ENCODE measurements around the gene TTN.

DNA sequence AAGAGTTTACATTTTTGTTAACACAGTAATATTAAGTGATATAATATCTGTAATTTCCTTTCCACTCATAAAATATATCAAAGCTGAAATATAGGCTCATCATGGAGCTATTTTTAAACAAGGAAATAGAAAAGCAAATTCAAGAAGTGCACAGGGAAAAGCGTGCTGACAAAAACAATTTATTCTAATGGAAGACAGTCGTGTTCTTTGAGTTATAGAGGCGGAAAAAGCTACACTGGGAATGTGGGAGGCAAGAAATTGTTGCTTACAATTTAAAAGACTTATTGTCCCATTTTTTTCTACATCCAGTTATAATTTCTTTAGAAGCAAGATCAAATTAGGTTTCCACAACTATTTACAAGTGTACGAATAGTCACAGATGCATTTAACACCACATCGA lies 3.2 kb upstream of the TTN start:
- TF ChIP-seq WRNIP1 (IDR thresholded peaks at IDR 0.05; ENCODE audit: borderline replicate concordance, low read depth, low read length), result no peak
- no peak for TF ChIP-seq CTCF (IDR thresholded peaks at IDR 0.05 in 2 of 3, conservative IDR thresholded peaks at IDR 0.05 in 1 of 3; ENCODE audit: control insufficient read depth in 2 of 3, extremely low read depth in 1 of 3, insufficient read depth in 1 of 3, low read depth in 3 of 3, low read length in 3 of 3)
- no peak for TF ChIP-seq SP1 (IDR thresholded peaks at IDR 0.05; ENCODE audit: low read depth, low read length)
- no peak for TF ChIP-seq CBX5 (IDR thresholded peaks at IDR 0.05; ENCODE audit: low read depth)
- TF ChIP-seq, protein P1, sequence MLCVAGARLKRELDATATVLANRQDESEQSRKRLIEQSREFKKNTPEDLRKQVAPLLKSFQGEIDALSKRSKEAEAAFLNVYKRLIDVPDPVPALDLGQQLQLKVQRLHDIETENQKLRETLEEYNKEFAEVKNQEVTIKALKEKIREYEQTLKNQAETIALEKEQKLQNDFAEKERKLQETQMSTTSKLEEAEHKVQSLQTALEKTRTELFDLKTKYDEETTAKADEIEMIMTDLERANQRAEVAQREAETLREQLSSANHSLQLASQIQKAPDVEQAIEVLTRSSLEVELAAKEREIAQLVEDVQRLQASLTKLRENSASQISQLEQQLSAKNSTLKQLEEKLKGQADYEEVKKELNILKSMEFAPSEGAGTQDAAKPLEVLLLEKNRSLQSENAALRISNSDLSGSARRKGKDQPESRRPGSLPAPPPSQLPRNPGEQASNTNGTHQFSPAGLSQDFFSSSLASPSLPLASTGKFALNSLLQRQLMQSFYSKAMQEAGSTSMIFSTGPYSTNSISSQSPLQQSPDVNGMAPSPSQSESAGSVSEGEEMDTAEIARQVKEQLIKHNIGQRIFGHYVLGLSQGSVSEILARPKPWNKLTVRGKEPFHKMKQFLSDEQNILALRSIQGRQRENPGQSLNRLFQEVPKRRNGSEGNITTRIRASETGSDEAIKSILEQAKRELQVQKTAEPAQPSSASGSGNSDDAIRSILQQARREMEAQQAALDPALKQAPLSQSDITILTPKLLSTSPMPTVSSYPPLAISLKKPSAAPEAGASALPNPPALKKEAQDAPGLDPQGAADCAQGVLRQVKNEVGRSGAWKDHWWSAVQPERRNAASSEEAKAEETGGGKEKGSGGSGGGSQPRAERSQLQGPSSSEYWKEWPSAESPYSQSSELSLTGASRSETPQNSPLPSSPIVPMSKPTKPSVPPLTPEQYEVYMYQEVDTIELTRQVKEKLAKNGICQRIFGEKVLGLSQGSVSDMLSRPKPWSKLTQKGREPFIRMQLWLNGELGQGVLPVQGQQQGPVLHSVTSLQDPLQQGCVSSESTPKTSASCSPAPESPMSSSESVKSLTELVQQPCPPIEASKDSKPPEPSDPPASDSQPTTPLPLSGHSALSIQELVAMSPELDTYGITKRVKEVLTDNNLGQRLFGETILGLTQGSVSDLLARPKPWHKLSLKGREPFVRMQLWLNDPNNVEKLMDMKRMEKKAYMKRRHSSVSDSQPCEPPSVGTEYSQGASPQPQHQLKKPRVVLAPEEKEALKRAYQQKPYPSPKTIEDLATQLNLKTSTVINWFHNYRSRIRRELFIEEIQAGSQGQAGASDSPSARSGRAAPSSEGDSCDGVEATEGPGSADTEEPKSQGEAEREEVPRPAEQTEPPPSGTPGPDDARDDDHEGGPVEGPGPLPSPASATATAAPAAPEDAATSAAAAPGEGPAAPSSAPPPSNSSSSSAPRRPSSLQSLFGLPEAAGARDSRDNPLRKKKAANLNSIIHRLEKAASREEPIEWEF (IDR thresholded peaks at IDR 0.05; ENCODE audit: insufficient replicate concordance, low read depth, low read length), result no peak
- no peak for TF ChIP-seq CHD1 (IDR thresholded peaks at IDR 0.05; ENCODE audit: low read depth, low read length)
- no peak for TF ChIP-seq SMC3 (IDR thresholded peaks at IDR 0.05; ENCODE audit: borderline replicate concordance, low read length)
- no peak for TF ChIP-seq POLR2A (IDR thresholded peaks at IDR 0.05; ENCODE audit: low read depth, low read length)
- no peak for TF ChIP-seq EP300 (IDR thresholded peaks at IDR 0.05; ENCODE audit: borderline replicate concordance in 1 of 2, control insufficient read depth in 1 of 2, low read depth in 2 of 2, low read length in 2 of 2)
- no peak for TF ChIP-seq DPF2 (IDR thresholded peaks at IDR 0.05)

All from GM12878 (cell line).